ENCODE results near the gene KLLN.

The KLLN gene

GRCh38 chr10:87842220-87842641, 21.1 kb downstream of the KLLN start:
- H4K91ac ChIP-seq (ENCODE audit: low read length), result peak overlapping the region; percentile 91
- H3K18ac ChIP-seq (ENCODE audit: low read depth in 1 of 2, low read length in 2 of 2), result peak overlapping the region; percentile 64 to 88
- no peak overlapping the region for H2BK15ac ChIP-seq (ENCODE audit: low read depth, poor library complexity, severe bottlenecking)
- peaks cover 2% of the 10 kb centered on the region for H3K79me1 ChIP-seq (replicated peaks; ENCODE audit: low read length, poor library complexity, severe bottlenecking)
- H4K8ac ChIP-seq (ENCODE audit: low read length), result peak overlapping the region; percentile 78
- H3K27ac ChIP-seq (ENCODE audit: low read length, poor library complexity, severe bottlenecking), result peak overlapping the region; percentile 81
- no peak overlapping the region for H2BK5ac ChIP-seq (ENCODE audit: low read depth, low read length, poor library complexity, severe bottlenecking)
- no peaks in the 10 kb centered on the region for H3K36me3 ChIP-seq (ENCODE audit: control insufficient read depth in 1 of 2, insufficient read depth in 2 of 2, low read depth in 1 of 2, low read length in 2 of 2)
- H3K9me3 ChIP-seq (ENCODE audit: control insufficient read depth, low read length), result no peaks in the 10 kb centered on the region
- peak overlapping the region; percentile 82 for H2BK120ac ChIP-seq (ENCODE audit: low read depth, low read length)
- peak overlapping the region; percentile 86 for H2AK5ac ChIP-seq (ENCODE audit: low read length, severe bottlenecking)
- no peak overlapping the region for H2AFZ ChIP-seq (ENCODE audit: low read depth, low read length)
- no peak overlapping the region for H3K4me2 ChIP-seq (ENCODE audit: low read length, poor library complexity, severe bottlenecking)
- H2BK12ac ChIP-seq (ENCODE audit: low read length in 2 of 2), result peak overlapping the region; percentile 69 to 96
- no peak overlapping the region for H3K23ac ChIP-seq (ENCODE audit: low read length in 2 of 2)
- H3K27me3 ChIP-seq (ENCODE audit: control insufficient read depth in 1 of 2, insufficient read depth in 1 of 2, low read length in 2 of 2), result no peaks in the 10 kb centered on the region
- DNase-seq, result no peak
- WGBS, result no CpG with 5 or more reads among the region's 1 CpG
- peak overlapping the region; percentile 81 for H3K9ac ChIP-seq (ENCODE audit: low read length)
- peak overlapping the region; percentile 57 to 95 for H3K4ac ChIP-seq (ENCODE audit: low read depth in 1 of 2, low read length in 2 of 2)
- no peak overlapping the region for H3K4me3 ChIP-seq (ENCODE audit: insufficient read depth in 1 of 2, low read depth in 1 of 2, low read length in 2 of 2)
- H3K4me1 ChIP-seq (ENCODE audit: control insufficient read depth, insufficient read depth, low read depth, low read length), result peaks cover 3% of the 10 kb centered on the region
- H3K14ac ChIP-seq (ENCODE audit: low read length in 2 of 2), result peak overlapping the region in 1 of 2 experiments; percentile 48

- Histone ChIP-seq H3K9me3 (ENCODE audit: control insufficient read depth, low read length) (no peaks in the 10 kb centered on the region), H3K9ac (ENCODE audit: low read length) (no peak overlapping the region), H3K4me1 (ENCODE audit: control insufficient read depth, insufficient read depth, low read depth, low read length) (peaks cover 3% of the 10 kb centered on the region), H3K4me3 (ENCODE audit: insufficient read depth in 1 of 2, low read depth in 1 of 2, low read length in 2 of 2) (no peak overlapping the region), H3K79me1 (replicated peaks; ENCODE audit: low read length, poor library complexity, severe bottlenecking) (peaks cover 2% of the 10 kb centered on the region), H3K36me3 (ENCODE audit: control insufficient read depth in 1 of 2, insufficient read depth in 2 of 2, low read depth in 1 of 2, low read length in 2 of 2) (no peaks in the 10 kb centered on the region), H2BK5ac (ENCODE audit: low read depth, low read length, poor library complexity, severe bottlenecking) (no peak overlapping the region), H2BK15ac (ENCODE audit: low read depth, poor library complexity, severe bottlenecking) (no peak overlapping the region), H2BK120ac (ENCODE audit: low read depth, low read length) (no peak overlapping the region), H4K8ac (ENCODE audit: low read length) (no peak overlapping the region), H3K18ac (ENCODE audit: low read depth in 1 of 2, low read length in 2 of 2) (no peak overlapping the region), H2BK12ac (ENCODE audit: low read length in 2 of 2) (no peak overlapping the region), H3K4ac (ENCODE audit: low read depth in 1 of 2, low read length in 2 of 2) (no peak overlapping the region), H3K4me2 (ENCODE audit: low read length, poor library complexity, severe bottlenecking) (no peak overlapping the region), H3K14ac (ENCODE audit: low read length in 2 of 2) (no peak overlapping the region), H3K27me3 (ENCODE audit: control insufficient read depth in 1 of 2, insufficient read depth in 1 of 2, low read length in 2 of 2) (no peaks in the 10 kb centered on the region), H2AK5ac (ENCODE audit: low read length, severe bottlenecking) (no peak overlapping the region), H3K27ac (ENCODE audit: low read length, poor library complexity, severe bottlenecking) (no peak overlapping the region), H3K23ac (ENCODE audit: low read length in 2 of 2) (no peak overlapping the region), H4K91ac (ENCODE audit: low read length) (no peak overlapping the region), H2AFZ (ENCODE audit: low read depth, low read length) (no peak overlapping the region)
- WGBS, result 100% methylated on average over 2 of the region's 3 CpGs
- DNase-seq, result no peak
These were observed 22.1 kb downstream of the KLLN start for GRCh38 chr10:87841186-87841585.

- Histone ChIP-seq H3K4me2 (ENCODE audit: low read length, poor library complexity, severe bottlenecking) (no peak overlapping the region), H3K4me1 (ENCODE audit: control insufficient read depth, insufficient read depth, low read depth, low read length) (peaks cover 3% of the 10 kb centered on the region), H2BK12ac (ENCODE audit: low read length in 2 of 2) (no peak overlapping the region), H3K14ac (ENCODE audit: low read length in 2 of 2) (no peak overlapping the region), H3K23ac (ENCODE audit: low read length in 2 of 2) (no peak overlapping the region), H3K9ac (ENCODE audit: low read length) (no peak overlapping the region), H3K4me3 (ENCODE audit: insufficient read depth in 1 of 2, low read depth in 1 of 2, low read length in 2 of 2) (no peak overlapping the region), H3K4ac (ENCODE audit: low read depth in 1 of 2, low read length in 2 of 2) (no peak overlapping the region), H3K18ac (ENCODE audit: low read depth in 1 of 2, low read length in 2 of 2) (no peak overlapping the region), H3K79me1 (replicated peaks; ENCODE audit: low read length, poor library complexity, severe bottlenecking) (no peaks in the 10 kb centered on the region), H2AK5ac (ENCODE audit: low read length, severe bottlenecking) (no peak overlapping the region), H4K91ac (ENCODE audit: low read length) (no peak overlapping the region), H2AFZ (ENCODE audit: low read depth, low read length) (no peak overlapping the region), H2BK5ac (ENCODE audit: low read depth, low read length, poor library complexity, severe bottlenecking) (no peak overlapping the region), H4K8ac (ENCODE audit: low read length) (no peak overlapping the region), H3K27ac (ENCODE audit: low read length, poor library complexity, severe bottlenecking) (no peak overlapping the region), H3K27me3 (ENCODE audit: control insufficient read depth in 1 of 2, insufficient read depth in 1 of 2, low read length in 2 of 2) (no peaks in the 10 kb centered on the region), H3K36me3 (ENCODE audit: control insufficient read depth in 1 of 2, insufficient read depth in 2 of 2, low read depth in 1 of 2, low read length in 2 of 2) (no peaks in the 10 kb centered on the region), H2BK120ac (ENCODE audit: low read depth, low read length) (no peak overlapping the region), H3K9me3 (ENCODE audit: control insufficient read depth, low read length) (no peaks in the 10 kb centered on the region), H2BK15ac (ENCODE audit: low read depth, poor library complexity, severe bottlenecking) (no peak overlapping the region)
- DNase-seq, result no peak
- 97% methylated on average over 2 of the region's 2 CpGs for WGBS
These were observed 24.7 kb downstream of the KLLN start for GRCh38 chr10:87838650-87839049.

- Histone ChIP-seq H4K91ac (ENCODE audit: low read length) (no peak overlapping the region), H3K9me3 (ENCODE audit: control insufficient read depth, low read length) (no peaks in the 10 kb centered on the region), H2BK12ac (ENCODE audit: low read length in 2 of 2) (no peak overlapping the region), H3K4me3 (ENCODE audit: insufficient read depth in 1 of 2, low read depth in 1 of 2, low read length in 2 of 2) (no peak overlapping the region), H3K9ac (ENCODE audit: low read length) (no peak overlapping the region), H3K79me1 (replicated peaks; ENCODE audit: low read length, poor library complexity, severe bottlenecking) (no peaks in the 10 kb centered on the region), H3K23ac (ENCODE audit: low read length in 2 of 2) (no peak overlapping the region), H3K27me3 (ENCODE audit: control insufficient read depth in 1 of 2, insufficient read depth in 1 of 2, low read length in 2 of 2) (no peaks in the 10 kb centered on the region), H3K4ac (ENCODE audit: low read depth in 1 of 2, low read length in 2 of 2) (no peak overlapping the region), H4K8ac (ENCODE audit: low read length) (no peak overlapping the region), H2BK15ac (ENCODE audit: low read depth, poor library complexity, severe bottlenecking) (no peak overlapping the region), H3K4me1 (ENCODE audit: control insufficient read depth, insufficient read depth, low read depth, low read length) (peaks cover 1% of the 10 kb centered on the region), H3K14ac (ENCODE audit: low read length in 2 of 2) (no peak overlapping the region), H2AFZ (ENCODE audit: low read depth, low read length) (no peak overlapping the region), H3K4me2 (ENCODE audit: low read length, poor library complexity, severe bottlenecking) (no peak overlapping the region), H3K27ac (ENCODE audit: low read length, poor library complexity, severe bottlenecking) (no peak overlapping the region), H2AK5ac (ENCODE audit: low read length, severe bottlenecking) (no peak overlapping the region), H3K36me3 (ENCODE audit: control insufficient read depth in 1 of 2, insufficient read depth in 2 of 2, low read depth in 1 of 2, low read length in 2 of 2) (no peaks in the 10 kb centered on the region), H2BK120ac (ENCODE audit: low read depth, low read length) (no peak overlapping the region), H3K18ac (ENCODE audit: low read depth in 1 of 2, low read length in 2 of 2) (no peak overlapping the region), H2BK5ac (ENCODE audit: low read depth, low read length, poor library complexity, severe bottlenecking) (no peak overlapping the region)
- no peak for DNase-seq
These were observed 25.9 kb downstream of the KLLN start for GRCh38 chr10:87837445-87837844.

All from mesenchymal stem cell (in vitro differentiated cells and primary cell).